T1000 (cell line): Measurements from ENCODE around the gene INHBA.

Experiments
- DNase-seq: peaks from one replicate; lab custom pipeline; 2025; ENCODE audit warnings: mixed read lengths; lab: John Stamatoyannopoulos, UW

The INHBA gene

DNA sequence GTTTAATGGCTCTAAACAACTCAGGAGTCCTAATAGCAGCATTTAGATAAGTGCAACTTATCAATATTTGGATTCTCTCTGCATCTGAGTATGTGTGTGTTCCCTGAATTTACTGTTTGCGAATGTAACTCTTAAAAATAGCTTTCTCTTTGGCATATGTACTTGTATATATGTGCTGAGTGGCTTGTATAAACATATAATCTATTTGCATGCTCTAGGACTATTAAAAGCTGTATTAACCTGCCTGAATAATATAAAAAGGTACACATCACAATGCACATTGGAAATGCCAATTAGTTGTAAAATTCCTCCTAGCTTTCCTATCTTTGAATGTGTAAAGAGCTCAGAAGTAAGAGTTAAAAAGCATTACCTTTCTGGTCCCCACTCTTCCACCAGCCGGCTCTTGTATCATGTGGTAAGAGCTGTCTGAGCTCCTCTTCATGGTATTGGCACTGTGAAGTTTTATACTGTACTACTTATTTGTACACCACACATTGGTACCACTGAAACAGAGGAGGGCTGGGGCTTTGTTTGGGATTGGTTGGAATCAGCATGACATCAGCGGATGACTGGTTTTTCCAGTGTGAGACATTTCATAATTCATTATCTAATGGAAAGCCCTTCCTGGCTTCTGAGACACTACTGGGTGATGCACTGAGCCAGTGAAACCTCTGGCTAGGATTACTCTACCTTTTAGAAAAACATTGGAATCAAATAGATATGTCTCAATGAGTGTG, at the start of gene INHBA:
Gene INHBA, minus strand, starts transcription at position 456 of the 737 bp plus-strand sequence. CDS start 2,716 bp downstream, outside the sequence.
- no peak for DNase-seq

DNA sequence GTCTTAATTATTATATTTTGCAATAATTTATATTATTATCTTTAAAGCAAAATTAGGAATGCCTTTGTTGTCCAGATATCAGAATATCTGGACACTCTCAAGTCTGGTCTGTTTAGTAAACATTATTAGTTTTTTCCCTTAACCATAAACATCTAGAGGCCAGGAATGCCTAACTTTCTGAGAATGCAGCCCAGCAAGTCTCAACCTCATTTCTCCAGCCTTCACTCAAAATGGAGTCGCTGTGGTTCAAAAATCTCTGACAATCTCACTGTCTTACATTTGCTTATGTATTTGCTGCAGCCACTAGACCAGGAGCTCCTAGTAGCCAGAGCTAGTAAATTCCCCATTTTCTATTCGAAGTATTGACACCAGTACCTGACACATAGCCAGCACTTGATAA, 49.7 kb upstream of the INHBA start:
- no peak for DNase-seq

DNA sequence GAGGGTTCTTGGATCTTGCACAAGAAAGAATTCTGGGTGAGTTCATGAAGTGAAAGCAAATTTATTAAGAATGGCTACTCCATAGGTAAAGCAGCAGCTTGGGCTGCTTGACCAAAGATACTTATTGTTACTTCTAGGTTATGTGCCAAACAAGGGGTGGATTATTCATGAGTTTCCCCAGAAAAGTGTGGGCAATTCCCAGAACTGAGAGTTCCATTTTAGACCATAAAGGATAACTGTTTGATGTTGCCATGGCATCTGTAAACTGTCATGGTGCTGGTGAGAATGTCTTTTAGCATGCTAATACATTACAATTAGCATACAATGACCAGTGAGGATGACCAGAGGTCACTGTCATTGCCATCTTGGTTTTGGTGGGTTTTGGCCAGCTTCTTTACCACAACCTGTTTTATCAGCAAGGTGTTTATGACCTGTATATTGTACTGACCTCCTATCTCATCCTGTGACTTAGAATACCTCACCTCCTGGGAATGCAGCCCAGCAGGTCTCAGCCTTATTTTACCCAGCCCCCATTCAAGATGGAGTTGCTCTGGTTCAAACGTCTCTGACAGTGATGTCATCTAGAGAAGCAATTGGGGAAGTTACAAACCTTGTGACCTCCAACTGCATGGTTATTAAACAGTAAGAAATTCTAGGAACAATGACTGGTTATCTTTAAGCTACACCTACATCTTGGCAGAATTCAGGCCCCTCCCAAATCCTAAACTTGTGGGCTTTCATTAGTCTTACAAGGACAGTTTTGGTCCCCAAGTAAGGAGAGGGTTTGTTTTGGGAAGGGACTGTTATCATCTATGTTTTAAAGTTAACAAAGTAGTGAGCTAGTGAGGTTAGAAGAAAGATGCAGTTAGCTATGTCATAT, 48.0 kb upstream of the INHBA start:
- DNase-seq = no peak

DNA sequence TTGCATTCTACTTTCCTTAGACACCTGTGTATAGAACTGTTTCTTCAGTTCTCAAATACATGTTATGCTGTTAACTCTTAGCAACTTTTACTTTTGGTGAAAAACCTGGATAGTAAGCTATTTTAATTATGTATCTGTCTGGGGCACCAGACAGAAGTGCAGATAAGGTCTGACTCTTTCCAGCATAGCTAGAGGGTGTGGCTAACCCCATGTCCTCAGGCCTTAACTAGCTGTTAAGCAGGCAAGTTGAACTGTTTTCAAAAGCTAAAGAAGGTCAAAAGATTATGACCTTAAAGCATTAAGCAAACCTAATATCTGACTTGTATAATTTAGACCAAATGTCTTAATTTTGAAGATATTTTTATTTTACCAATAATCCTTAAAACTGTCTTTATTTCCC, 45.1 kb upstream of the INHBA start:
- DNase-seq = no peak

DNA sequence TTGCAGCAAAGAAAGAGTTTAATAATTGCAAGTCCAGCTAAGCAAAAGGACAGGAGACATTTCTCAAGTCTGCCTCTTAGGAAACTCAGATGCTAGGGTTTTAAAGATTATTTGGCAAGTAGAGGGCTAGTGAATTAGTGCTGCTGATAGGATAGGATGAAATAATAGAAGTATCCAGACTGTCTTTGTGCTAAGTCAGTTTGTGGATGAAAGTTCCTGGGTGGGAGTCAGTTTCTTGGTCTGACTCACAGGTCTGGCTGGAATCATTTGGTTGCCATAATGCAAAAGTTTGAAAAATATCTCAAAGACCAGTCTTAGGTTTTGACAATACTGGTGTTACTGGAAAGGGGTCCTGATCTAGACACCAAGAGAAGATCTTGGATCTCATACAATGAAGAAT, 42.6 kb upstream of the INHBA start:
- no peak for DNase-seq

DNA sequence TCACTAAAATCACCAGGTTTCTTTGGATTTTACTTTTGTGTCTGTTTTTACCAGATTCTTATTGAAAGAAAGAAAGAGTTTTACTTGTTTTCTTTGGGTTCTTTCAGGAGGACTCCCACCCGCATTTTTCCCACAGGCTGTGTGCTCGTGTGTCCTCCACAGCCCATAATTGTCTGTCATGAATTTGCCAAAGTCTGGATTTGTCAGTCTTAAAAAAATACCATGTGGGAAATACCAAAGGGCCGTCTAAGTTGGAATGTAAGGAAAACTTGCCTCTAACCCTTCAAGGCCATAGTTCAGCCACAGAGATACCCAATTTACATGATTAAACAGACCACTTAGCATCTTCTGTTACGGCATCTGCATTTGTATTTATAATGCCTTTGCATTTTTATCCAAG, 41.3 kb upstream of the INHBA start:
- no peak for DNase-seq

DNA sequence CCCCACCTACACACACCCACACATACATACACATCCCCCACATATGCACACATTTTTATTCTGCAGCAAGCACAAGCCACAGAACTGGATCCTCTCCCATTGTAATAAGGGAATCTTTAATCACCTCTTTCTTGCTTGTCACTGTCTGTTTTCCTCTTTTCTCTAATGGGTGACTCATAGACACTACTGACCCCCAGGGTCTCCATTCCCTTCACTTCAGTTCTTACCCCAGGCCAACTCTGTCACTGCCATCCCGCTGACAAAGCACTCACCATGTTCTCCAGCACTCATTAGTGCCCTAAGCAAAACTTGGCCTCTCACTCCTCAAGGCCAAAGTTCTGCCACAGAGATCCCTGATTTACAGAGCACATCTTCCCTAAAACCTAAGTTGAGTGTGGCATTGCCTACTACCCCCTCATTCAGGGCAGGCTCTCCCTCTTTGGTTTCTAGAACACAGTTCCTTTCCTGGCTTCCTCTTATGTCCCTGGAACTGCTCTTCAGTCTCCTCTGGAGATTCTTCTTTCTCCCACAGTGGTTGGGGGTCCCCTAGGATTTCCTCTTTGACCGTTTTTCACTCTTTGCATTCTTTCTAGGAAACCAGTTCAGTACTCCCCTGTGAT, 39.6 kb upstream of the INHBA start:
- DNase-seq = no peak

DNA sequence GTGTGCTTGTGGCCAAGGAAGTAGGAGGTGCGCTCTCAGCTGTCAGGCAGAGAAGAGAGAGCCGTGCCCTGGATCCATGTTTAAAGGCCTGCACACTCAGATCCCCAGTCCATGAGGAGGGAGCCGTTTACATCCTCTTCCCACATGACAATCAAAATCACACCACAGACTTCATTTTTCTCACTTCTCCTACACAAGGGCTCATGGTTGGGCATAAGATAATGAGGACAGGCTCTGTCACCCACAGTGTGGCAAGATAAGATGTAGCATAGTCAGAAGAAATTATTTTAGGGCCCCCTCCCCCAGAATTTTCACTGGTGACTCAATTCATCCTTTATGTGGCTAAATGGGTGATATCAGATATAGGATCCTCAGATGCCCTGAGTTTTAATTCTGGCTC, 35.9 kb upstream of the INHBA start:
- no peak for DNase-seq

DNA sequence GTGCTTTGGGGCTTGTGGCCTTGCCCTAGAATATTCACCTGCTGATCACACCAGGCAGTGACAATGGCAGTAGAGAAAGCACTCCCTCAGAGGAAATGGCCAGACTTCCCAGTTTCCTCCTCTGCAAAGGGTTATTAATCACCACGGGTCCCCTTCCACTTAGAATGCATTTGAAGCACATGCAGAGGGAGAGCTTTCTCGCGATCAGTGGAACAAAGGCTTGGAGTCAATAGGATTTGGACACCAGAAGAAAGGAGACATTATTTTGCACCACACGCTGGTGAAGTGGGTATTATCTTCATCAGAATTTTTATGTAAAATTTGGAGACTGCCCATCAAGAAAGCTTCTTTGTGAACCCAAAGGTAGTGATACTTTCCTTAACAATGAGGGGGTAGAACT, 35.4 kb upstream of the INHBA start:
- no peak for DNase-seq

DNA sequence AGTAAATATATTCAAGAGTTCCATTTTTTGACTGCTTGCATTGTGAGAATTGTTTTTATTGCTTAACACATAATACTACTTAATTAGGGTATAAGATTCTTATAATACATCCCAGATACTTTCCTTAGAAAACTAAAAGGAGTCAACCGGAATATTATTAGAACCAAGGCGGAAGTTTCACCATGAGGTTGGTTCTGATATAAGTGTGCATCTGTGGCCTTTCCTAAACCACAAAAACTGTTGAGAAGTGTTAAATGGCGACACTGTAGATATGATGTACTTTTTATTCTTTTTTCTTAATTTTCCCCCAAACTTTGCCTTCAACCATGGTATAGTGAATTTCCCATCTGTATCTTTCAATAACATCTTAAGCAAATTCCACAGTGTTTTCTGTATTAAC, 32.3 kb upstream of the INHBA start:
- no peak for DNase-seq

DNA sequence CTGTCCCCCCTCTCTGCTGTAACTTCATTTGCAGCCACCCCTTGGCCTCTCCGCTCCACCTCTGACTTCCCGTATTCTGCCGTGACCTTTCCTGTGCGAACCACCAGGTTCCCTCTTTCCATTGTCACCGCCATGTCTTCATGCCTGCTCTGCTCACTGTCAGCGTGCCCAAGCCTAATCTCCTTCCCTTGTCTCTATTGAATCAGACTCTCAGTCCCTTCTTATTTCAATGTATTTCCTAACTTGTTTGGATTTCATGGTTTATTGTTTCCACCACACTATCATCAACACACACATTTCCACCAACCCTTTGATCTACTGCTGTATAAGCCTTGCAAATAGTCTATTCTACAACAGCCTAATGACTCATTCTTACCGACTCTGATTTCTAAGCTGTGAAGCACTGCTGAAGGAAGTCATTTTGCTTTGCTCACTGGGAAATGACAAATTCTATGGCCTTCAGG, 30.0 kb upstream of the INHBA start:
- DNase-seq = no peak

DNA sequence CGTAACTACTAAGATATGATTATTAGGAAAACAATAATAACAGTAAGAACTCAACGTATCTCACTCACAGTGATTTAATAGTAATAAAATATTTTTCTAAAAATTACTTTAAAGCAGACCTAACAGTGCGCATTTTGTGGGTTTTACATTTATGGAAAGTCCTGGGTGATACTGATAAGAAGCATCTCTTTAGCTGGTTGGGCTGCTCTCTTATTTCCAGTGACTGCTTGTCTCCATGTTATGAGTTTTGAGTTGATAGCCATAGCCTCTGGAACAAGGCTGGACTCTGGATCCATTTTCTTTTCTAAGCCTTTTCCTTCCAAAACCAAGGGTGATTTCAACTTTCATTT, 29.5 kb upstream of the INHBA start:
- no peak for DNase-seq

DNA sequence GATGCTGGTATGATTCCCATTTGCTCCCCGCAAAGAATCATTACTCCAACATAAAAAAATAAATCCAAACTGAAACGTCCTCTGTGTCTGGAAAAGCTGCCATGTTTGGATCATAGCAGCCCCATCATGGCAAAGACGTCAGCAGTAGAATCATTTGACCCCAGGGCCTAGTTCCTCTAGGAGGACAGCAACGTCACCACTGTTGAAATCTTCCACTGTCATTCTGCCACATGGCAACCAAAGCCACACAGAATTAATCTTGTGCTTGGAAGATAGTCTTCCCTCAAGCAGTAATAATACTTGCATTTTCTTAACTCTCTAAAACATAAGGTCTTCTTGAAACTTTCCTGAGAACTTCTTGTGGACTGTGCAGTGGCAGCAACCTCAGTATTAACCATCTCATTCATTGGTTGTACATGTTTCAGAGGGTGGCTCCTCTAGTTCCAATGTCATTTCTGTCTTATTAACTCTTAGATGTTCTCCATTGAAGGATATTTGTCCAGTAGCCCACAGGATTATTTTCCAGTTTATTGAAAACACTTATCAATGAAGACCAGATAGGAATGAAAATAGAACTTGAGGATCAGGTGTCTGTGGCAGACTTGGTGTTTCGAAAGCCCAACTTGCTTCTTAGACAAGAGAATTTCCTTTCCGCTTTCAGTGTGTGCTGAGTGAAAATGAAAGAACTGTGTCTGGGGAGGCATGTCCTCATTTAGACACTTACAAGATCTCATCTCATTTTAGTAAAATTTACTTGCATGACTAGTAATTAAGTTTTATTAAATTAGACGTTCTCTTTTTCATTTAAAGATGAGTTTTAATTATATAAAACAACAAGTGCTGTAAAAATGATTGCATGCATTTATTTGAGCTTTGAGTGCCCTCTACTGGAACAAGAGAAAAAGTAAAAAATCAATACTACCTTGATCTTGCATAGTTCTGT, 28.9 kb upstream of the INHBA start:
- DNase-seq = no peak

DNA sequence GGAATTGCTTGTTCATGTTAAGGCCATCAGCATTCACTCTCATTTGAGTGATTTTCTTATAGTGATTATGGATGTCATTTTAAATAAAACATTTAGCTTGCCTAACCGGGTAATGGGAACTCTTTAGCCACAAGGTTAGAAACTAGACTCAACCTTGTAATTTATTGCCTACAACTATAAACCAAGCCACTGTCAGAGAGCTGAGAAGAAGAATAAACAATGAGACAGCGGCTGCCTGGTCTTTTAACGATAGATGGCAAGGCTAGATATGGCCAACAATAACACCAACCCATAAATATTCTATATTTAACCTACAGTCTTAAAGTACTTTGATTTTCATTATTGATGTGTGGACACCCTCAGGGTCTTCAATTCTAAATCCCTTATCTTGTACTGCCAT, 27.8 kb upstream of the INHBA start:
- DNase-seq = no peak

DNA sequence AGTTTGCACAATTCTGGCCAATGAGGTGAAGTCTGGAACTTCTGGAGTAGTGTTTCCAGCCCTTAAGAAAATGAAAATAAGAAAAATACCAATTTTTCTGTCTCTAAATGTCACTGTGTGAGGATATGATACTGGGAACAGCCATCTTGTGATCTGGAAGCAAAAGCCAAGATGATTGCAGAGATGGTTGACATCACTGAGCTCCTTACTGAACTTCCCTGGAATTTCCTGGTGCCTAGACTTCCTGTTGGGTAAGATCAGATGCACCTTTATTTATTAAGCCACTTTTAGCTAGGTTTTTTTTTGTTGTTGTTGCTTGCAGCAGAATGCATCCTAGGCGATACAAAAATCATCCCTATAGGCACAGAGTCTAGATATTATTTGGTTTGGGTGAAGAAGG, 27.3 kb upstream of the INHBA start:
- DNase-seq = no peak

DNA sequence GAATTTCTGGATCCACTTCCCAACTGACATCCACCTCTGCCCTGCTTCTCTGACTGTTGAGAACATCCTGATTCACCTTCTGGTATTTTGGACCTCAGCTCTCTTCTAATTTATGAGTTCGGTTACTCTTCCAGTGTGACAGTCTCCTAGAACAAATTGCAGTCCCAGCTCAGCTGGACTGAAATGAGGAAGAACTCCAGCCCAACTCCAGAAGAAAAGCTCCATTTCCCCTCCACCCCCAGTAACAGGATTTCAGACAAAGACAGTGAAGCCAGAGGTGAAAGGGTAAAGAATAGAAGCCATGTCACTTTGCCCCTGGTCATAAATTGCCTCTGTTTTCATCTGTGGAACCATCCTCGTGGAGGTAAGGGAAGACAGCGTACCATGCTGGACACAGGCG, 26.2 kb upstream of the INHBA start:
- DNase-seq = no peak

DNA sequence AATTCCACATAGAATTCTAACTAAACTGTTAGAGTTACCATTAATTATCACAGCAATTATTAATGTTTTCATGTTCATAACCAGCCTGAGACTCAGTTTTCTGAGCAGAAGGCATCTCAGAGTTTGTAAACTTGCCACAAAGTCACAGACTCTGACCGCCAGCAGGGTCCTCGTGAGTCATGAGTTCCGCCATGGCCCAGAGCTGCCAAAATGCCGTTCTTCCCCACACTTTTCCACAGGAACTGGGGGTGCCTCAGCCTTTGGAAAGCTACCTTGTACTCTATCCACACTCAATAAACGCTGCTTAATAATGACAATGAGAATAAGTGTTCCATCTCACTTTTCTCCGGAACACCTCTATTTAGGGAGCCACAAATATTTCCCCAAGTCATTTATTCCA, 22.1 kb upstream of the INHBA start:
- DNase-seq = no peak

DNA sequence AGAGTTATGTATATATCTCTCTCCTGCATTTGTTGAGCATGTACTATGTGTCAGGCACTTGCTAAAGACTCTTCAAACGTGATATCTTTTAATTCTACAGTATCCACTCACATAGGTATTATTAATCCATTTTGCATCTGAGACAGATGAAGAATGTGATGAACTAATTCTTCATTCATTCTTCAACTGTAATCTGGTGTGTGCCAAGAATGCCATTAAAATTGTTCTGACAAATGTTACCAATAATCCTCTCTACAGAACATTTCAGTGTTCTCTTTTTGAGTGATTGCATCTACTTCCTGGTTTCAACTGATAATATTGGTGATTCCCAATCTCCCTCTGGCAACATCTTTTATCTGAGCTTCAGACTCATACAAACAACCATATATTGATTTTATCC, 18.0 kb upstream of the INHBA start:
- no peak for DNase-seq

DNA sequence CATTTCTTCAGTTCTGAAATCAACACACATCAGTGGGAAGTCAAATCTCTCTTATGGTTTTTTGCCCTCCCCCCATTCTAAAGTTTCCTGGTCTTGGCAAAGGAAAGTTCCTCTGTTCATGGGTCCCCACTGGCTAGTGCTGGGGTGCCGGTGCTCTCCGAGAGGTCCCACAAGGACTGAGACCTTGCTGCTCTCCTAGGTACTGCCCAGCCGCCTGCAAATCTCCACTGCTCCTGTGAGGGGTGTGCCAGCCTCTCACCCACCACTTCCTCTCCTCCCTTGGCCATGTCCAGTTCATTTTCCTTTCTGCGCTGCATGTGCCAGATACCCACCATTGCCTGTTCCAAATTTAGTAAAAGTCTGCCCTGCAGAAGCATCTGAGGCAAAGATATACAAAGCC, 17.2 kb upstream of the INHBA start:
- no peak for DNase-seq

DNA sequence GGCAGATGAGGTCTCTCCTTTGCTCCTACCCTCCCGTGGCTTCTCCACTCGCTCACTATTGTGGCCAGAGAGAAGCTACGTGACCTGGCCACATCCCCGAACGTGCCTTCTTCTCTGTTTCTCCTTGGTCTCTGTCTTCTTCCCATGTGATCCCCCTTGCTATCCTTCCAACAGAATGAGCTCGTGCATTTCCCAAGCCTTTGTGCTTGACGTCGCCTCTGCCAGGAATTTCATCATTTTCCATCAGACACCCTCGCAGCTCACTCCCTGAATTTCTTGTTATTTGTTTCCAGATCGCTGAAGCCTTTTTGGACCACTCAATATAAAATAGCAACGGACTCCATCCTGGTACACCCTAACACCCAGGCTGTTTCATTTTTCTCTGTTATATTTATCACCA, 13.8 kb upstream of the INHBA start:
- no peak for DNase-seq

DNA sequence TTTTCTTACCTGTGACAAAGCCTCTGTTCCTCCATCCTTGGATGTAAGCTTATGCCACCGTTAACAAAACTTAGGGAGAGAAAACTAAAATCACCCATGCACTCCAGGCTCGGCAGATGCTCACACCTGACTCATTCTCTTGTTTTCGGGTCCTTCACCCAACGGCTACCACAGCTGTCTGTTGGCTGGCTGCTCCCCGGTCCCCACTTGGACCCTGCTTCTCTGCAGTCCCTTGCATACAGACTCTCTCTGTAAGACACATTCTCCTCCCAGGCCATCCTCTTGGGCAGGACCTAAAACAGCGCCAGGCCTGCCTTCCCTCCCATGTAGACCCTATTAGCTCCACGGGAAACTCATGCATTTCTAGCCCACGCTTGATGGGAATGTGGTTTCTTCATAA, 12.1 kb upstream of the INHBA start:
- no peak for DNase-seq
